ENCODE measurements around the gene MZF1. TPM values are rescaled to one million over a fixed set of nuclear protein-coding genes. Genes with fewer than 3 reads are reported as not detected.

The MZF1 gene
- total and polyA plus RNA-seq, 9 of the 15 experiments (the other 6 are each of a cell fraction or from before 2014, with no cell fraction given) = 0.31 to 29.3 (median 11.5) TPM

- TF ChIP-seq, protein P1, sequence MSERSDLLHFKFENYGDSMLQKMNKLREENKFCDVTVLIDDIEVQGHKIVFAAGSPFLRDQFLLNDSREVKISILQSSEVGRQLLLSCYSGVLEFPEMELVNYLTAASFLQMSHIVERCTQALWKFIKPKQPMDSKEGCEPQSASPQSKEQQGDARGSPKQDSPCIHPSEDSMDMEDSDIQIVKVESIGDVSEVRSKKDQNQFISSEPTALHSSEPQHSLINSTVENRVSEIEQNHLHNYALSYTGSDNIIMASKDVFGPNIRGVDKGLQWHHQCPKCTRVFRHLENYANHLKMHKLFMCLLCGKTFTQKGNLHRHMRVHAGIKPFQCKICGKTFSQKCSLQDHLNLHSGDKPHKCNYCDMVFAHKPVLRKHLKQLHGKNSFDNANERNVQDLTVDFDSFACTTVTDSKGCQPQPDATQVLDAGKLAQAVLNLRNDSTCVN (CRISPR knock-in tag; IDR thresholded peaks at IDR 0.05) = no peak
- TF ChIP-seq ZNF696 (CRISPR knock-in tag; conservative IDR thresholded peaks at IDR 0.05) (no peak), TAL1 (IDR thresholded peaks at IDR 0.05) (no peak), NR4A1 (CRISPR knock-in tag; IDR thresholded peaks at IDR 0.05) (0 out of 2 replicates have a peak, but pooled peaks have one; percentile 11), NR4A1 (tag; IDR thresholded peaks at IDR 0.05) (no peak), KDM5B (IDR thresholded peaks at IDR 0.05; ENCODE audit: insufficient replicate concordance, low read depth, low read length) (peak; percentile 71)
- TF ChIP-seq, protein P2, sequence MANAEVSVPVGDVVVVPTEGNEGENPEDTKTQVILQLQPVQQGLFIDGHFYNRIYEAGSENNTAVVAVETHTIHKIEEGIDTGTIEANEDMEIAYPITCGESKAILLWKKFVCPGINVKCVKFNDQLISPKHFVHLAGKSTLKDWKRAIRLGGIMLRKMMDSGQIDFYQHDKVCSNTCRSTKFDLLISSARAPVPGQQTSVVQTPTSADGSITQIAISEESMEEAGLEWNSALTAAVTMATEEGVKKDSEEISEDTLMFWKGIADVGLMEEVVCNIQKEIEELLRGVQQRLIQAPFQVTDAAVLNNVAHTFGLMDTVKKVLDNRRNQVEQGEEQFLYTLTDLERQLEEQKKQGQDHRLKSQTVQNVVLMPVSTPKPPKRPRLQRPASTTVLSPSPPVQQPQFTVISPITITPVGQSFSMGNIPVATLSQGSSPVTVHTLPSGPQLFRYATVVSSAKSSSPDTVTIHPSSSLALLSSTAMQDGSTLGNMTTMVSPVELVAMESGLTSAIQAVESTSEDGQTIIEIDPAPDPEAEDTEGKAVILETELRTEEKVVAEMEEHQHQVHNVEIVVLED (CRISPR knock-in tag; IDR thresholded peaks at IDR 0.05) = peak; percentile 93
- TF ChIP-seq, protein P3, sequence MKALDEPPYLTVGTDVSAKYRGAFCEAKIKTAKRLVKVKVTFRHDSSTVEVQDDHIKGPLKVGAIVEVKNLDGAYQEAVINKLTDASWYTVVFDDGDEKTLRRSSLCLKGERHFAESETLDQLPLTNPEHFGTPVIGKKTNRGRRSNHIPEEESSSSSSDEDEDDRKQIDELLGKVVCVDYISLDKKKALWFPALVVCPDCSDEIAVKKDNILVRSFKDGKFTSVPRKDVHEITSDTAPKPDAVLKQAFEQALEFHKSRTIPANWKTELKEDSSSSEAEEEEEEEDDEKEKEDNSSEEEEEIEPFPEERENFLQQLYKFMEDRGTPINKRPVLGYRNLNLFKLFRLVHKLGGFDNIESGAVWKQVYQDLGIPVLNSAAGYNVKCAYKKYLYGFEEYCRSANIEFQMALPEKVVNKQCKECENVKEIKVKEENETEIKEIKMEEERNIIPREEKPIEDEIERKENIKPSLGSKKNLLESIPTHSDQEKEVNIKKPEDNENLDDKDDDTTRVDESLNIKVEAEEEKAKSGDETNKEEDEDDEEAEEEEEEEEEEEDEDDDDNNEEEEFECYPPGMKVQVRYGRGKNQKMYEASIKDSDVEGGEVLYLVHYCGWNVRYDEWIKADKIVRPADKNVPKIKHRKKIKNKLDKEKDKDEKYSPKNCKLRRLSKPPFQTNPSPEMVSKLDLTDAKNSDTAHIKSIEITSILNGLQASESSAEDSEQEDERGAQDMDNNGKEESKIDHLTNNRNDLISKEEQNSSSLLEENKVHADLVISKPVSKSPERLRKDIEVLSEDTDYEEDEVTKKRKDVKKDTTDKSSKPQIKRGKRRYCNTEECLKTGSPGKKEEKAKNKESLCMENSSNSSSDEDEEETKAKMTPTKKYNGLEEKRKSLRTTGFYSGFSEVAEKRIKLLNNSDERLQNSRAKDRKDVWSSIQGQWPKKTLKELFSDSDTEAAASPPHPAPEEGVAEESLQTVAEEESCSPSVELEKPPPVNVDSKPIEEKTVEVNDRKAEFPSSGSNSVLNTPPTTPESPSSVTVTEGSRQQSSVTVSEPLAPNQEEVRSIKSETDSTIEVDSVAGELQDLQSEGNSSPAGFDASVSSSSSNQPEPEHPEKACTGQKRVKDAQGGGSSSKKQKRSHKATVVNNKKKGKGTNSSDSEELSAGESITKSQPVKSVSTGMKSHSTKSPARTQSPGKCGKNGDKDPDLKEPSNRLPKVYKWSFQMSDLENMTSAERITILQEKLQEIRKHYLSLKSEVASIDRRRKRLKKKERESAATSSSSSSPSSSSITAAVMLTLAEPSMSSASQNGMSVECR (CRISPR knock-in tag; IDR thresholded peaks at IDR 0.05) = peak; percentile 55
Measured at GRCh38 chr19:58513694-58514563, 59.2 kb downstream of the MZF1 start (continued).

Data from K562 (cell line).